Bronchial epithelial cell (primary cell): ENCODE results near the gene ZNF618. TPM values are rescaled to one million over a fixed set of nuclear protein-coding genes. Genes with fewer than 3 reads are reported as not detected.

Experiments used
- DNase-seq: peaks from one replicate; pipeline ENCODE4 v3.0.0-alpha.2; 2010; ENCODE audit warnings: low read depth
- FAIRE-seq: peaks from 2 replicates; lab custom pipeline; 2011; peaks lifted over from hg19 to GRCh38; lab: Jason Lieb, UNC
- H3K27me3 ChIP-seq: 2 replicates; pipeline ENCODE4 v1.5.1; 2011; ENCODE audit warnings: low read length; ENCODE audit not compliant: control insufficient read depth, insufficient read depth
- H3K36me3 ChIP-seq: 2 replicates; pipeline ENCODE4 v1.5.1; 2011; ENCODE audit warnings: low read length; ENCODE audit not compliant: control insufficient read depth, insufficient read depth
- H3K4me3 ChIP-seq: 2 replicates; pipeline ENCODE4 v1.5.1; 2011; ENCODE audit warnings: mild to moderate bottlenecking, low read depth, low read length, control low read depth
- CTCF ChIP-seq: IDR thresholded peaks from 2 replicates; pipeline ENCODE4 v1.5.1; 2011; ENCODE audit warnings: mild to moderate bottlenecking, moderate library complexity, low read length, control low read depth, inconsistent platforms; ENCODE audit not compliant: insufficient read depth, severe bottlenecking
- total RNA-seq: library from RNA; depleted of rRNA; stranded (reverse); fragments of >200 nt; gene quantifications from 2 replicates; pipeline ENCODE4 v1.2.1, GENCODE V29; 2014

Gene ZNF618
- total RNA-seq, 1 donor from 2014 or later = 1.6 TPM

GRCh38 chr9:113976915-113977314 is 100.8 kb downstream of the ZNF618 start:
- H3K27me3 ChIP-seq = no peaks in the 10 kb centered on the region
- H3K4me3 ChIP-seq = no peak overlapping the region
- TF ChIP-seq CTCF = no peak
- no peak for FAIRE-seq
- no peak for DNase-seq
- H3K36me3 ChIP-seq = no peaks in the 10 kb centered on the region

GRCh38 chr9:113978725-113979342 is 102.7 kb downstream of the ZNF618 start:
- TF ChIP-seq CTCF = no peak
- Histone ChIP-seq H3K27me3 (no peaks in the 10 kb centered on the region), H3K4me3 (no peak overlapping the region), H3K36me3 (no peaks in the 10 kb centered on the region)
- FAIRE-seq (peak; percentile 83), DNase-seq (no peak)

GRCh38 chr9:113979343-113980127 is 103.4 kb downstream of the ZNF618 start:
- no peaks in the 10 kb centered on the region for H3K27me3 ChIP-seq
- TF ChIP-seq CTCF = no peak
- H3K36me3 ChIP-seq = no peaks in the 10 kb centered on the region
- FAIRE-seq (no peak), DNase-seq (no peak)
- no peak overlapping the region for H3K4me3 ChIP-seq

GRCh38 chr9:113984639-113985380 is 108.7 kb downstream of the ZNF618 start:
- FAIRE-seq = peak; percentile 7
- TF ChIP-seq CTCF = no peak
- H3K36me3 ChIP-seq = peaks cover 6% of the 10 kb centered on the region
- H3K4me3 ChIP-seq = no peak overlapping the region
- H3K27me3 ChIP-seq = no peaks in the 10 kb centered on the region
- no peak for DNase-seq

- DNase-seq (peak; percentile 11), FAIRE-seq (peak; percentile 64)
- Histone ChIP-seq H3K36me3 (peaks cover 6% of the 10 kb centered on the region), H3K27me3 (no peaks in the 10 kb centered on the region), H3K4me3 (no peak overlapping the region)
- no peak for TF ChIP-seq CTCF
Measured at GRCh38 chr9:113985968-113986585, 110.0 kb downstream of the ZNF618 start.
